ENCODE measurements around the gene PFKFB1. TPM values are rescaled to one million over a fixed set of nuclear protein-coding genes. Genes with fewer than 3 reads are reported as not detected.

The PFKFB1 gene
- total and polyA plus RNA-seq, 2 of the 13 experiments (the other 11 are each of a cell fraction or from before 2014, with no cell fraction given), result 1.5 to 2.9 TPM

- no peak for TF ChIP-seq ZBTB8A (CRISPR knock-in tag; IDR thresholded peaks at IDR 0.05; ENCODE audit: borderline replicate concordance, low read depth)
- TF ChIP-seq FLYWCH1 (CRISPR knock-in tag; IDR thresholded peaks at IDR 0.05), result no peak
- no peak for TF ChIP-seq ZBTB33 (CRISPR knock-in tag; IDR thresholded peaks at IDR 0.05)
- no peak for TF ChIP-seq ZFAT (CRISPR knock-in tag; conservative IDR thresholded peaks at IDR 0.05)
- no peak for TF ChIP-seq TRAFD1 (CRISPR knock-in tag; IDR thresholded peaks at IDR 0.05; ENCODE audit: borderline replicate concordance)
- TF ChIP-seq SIX1 (CRISPR knock-in tag; IDR thresholded peaks at IDR 0.05; ENCODE audit: borderline replicate concordance), result no peak
- TF ChIP-seq SPEN (CRISPR knock-in tag; IDR thresholded peaks at IDR 0.05; ENCODE audit: low read depth), result 0 out of 2 replicates have a peak, but pooled peaks have one; percentile 54
- TF ChIP-seq ZNF24 (IDR thresholded peaks at IDR 0.05), result no peak
- no peak for TF ChIP-seq RBAK (CRISPR knock-in tag; IDR thresholded peaks at IDR 0.05)
- 0 out of 2 replicates have a peak, but pooled peaks have one; percentile 38 for TF ChIP-seq ZC3H13 (CRISPR knock-in tag; IDR thresholded peaks at IDR 0.05)
- TF ChIP-seq ZNF329 (CRISPR knock-in tag; IDR thresholded peaks at IDR 0.05; ENCODE audit: low read depth), result no peak
- TF ChIP-seq ARID4A (CRISPR knock-in tag; IDR thresholded peaks at IDR 0.05; ENCODE audit: borderline replicate concordance), result peak; percentile 73; the same call in 1 of the 2 replicates
- TF ChIP-seq, protein P1, sequence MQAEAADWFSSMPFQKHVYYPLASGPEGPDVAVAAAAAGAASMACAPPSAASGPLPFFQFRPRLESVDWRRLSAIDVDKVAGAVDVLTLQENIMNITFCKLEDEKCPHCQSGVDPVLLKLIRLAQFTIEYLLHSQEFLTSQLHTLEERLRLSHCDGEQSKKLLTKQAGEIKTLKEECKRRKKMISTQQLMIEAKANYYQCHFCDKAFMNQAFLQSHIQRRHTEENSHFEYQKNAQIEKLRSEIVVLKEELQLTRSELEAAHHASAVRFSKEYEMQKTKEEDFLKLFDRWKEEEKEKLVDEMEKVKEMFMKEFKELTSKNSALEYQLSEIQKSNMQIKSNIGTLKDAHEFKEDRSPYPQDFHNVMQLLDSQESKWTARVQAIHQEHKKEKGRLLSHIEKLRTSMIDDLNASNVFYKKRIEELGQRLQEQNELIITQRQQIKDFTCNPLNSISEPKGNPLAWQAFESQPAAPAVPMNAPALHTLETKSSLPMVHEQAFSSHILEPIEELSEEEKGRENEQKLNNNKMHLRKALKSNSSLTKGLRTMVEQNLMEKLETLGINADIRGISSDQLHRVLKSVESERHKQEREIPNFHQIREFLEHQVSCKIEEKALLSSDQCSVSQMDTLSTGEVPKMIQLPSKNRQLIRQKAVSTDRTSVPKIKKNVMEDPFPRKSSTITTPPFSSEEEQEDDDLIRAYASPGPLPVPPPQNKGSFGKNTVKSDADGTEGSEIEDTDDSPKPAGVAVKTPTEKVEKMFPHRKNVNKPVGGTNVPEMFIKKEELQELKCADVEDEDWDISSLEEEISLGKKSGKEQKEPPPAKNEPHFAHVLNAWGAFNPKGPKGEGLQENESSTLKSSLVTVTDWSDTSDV (CRISPR knock-in tag; IDR thresholded peaks at IDR 0.05), result no peak
- peak; percentile 34; the same call in 1 of the 2 replicates for TF ChIP-seq YEATS4 (CRISPR knock-in tag; IDR thresholded peaks at IDR 0.05; ENCODE audit: borderline replicate concordance)
- no peak for TF ChIP-seq ZNF235 (CRISPR knock-in tag; IDR thresholded peaks at IDR 0.05; ENCODE audit: borderline replicate concordance)
- no peak; the same call in 1 of the 2 replicates for TF ChIP-seq IRF2 (CRISPR knock-in tag; IDR thresholded peaks at IDR 0.05)
- TF ChIP-seq NFATC3 (CRISPR knock-in tag; IDR thresholded peaks at IDR 0.05), result no peak
- TF ChIP-seq BCL6 (CRISPR knock-in tag; IDR thresholded peaks at IDR 0.05), result no peak
Measured at GRCh38 chrX:54999717-55000598, 6.0 kb upstream of the PFKFB1 start, which contains the start of gene APEX2 (continued).

All from HepG2 (cell line).